Activated B cell treated with CpG ODN at 0.5 μM for 24 hours (primary cell): ENCODE data around the gene IMPACT. TPM values are rescaled to one million over a fixed set of nuclear protein-coding genes. Genes with fewer than 3 reads are reported as not detected.

Experiments
- ATAC-seq: fragments of 200-7000 bp; cut with Tn5 transposase; one replicate; pipeline ENCODE4 v1.10.0; 2021; ENCODE audit warnings: low read depth, mild to moderate bottlenecking, moderate library complexity
- CTCF ChIA-PET: fragments of 350-600 bp; sonication (Branson Sonifier 250); formaldehyde crosslinking; loops from one replicate; lab custom pipeline; 2021; ENCODE audit warnings: antibody characterized with exemption; lab: Charles Lee
- POLR2A ChIA-PET: fragments of 350-600 bp; sonication (Branson Sonifier 250); formaldehyde crosslinking; loops from one replicate; lab custom pipeline; 2021; ENCODE audit warnings: antibody characterized with exemption; lab: Charles Lee
- DNase-seq: peaks from one replicate; pipeline ENCODE4 v3.0.0; 2022
- H3K27ac Mint-ChIP-seq: one replicate; pipeline ENCODE4 v1.8.0; 2020; ENCODE audit warnings: mixed read lengths
- H3K27me3 Mint-ChIP-seq: one replicate; pipeline ENCODE4 v1.8.0; 2021; ENCODE audit warnings: mixed read lengths
- H3K36me3 Mint-ChIP-seq: one replicate; pipeline ENCODE4 v1.8.0; 2021; ENCODE audit warnings: low read depth, mixed read lengths
- H3K4me1 Mint-ChIP-seq: one replicate; pipeline ENCODE4 v1.8.0; 2021; ENCODE audit warnings: mixed read lengths
- H3K4me3 Mint-ChIP-seq: one replicate; pipeline ENCODE4 v1.8.0; 2020; ENCODE audit warnings: mild to moderate bottlenecking, mixed read lengths
- H3K9me3 Mint-ChIP-seq: one replicate; pipeline ENCODE4 v1.8.0; 2020; ENCODE audit warnings: mixed read lengths
- CTCF ChIP-seq: fragments of 200-600 bp; IDR thresholded peaks from one replicate; pipeline ENCODE4 v1.8.0; 2022; ENCODE audit warnings: antibody characterized with exemption, mild to moderate bottlenecking
- intact Hi-C: fragments of 100-400 bp; cut with micrococcal nuclease; formaldehyde crosslinking; loops from one replicate; pipeline ENCODE4 v1.15.1; 2024
- total RNA-seq: library from RNA; stranded (reverse); gene quantifications from 2 replicates; pipeline ENCODE4 v1.2.3, GENCODE V29; 2022

IMPACT gene
- total RNA-seq, 1 donor from 2014 or later, result 17.4 TPM

GRCh38 chr18:24461996-24462395, 35.5 kb downstream of the IMPACT start:
- Mint-ChIP-seq H3K4me1 (no peaks in the 10 kb centered on the region), H3K9me3 (no peaks in the 10 kb centered on the region), H3K27ac (no peak overlapping the region), H3K4me3 (no peak overlapping the region), H3K36me3 (no peaks in the 10 kb centered on the region), H3K27me3 (peaks cover 5% of the 10 kb centered on the region)
- POLR2A ChIA-PET, result no interaction called here
- TF ChIP-seq CTCF, result no peak
- ATAC-seq, result no peak
- intact Hi-C loops, result no loop called here
- no peak for DNase-seq
- CTCF ChIA-PET, result no interaction called here

- no peaks in the 10 kb centered on the region for H3K36me3 Mint-ChIP-seq
- no peak for TF ChIP-seq CTCF
- no peak for ATAC-seq
- H3K27me3 Mint-ChIP-seq, result peaks cover 7% of the 10 kb centered on the region
- no peaks in the 10 kb centered on the region for H3K4me1 Mint-ChIP-seq
- DNase-seq, result no peak
- ChIA-PET CTCF (no interaction called here), POLR2A (no interaction called here)
- intact Hi-C loops, result no loop called here
- no peak overlapping the region for H3K4me3 Mint-ChIP-seq
- no peak overlapping the region for H3K27ac Mint-ChIP-seq
- H3K9me3 Mint-ChIP-seq, result no peaks in the 10 kb centered on the region
Observed at GRCh38 chr18:24462838-24463775, 36.6 kb downstream of the IMPACT start.

- no peak for ATAC-seq
Observed at GRCh38 chr18:24465486-24465885, 39.0 kb downstream of the IMPACT start.

GRCh38 chr18:24466771-24467170, 40.3 kb downstream of the IMPACT start:
- H3K36me3 Mint-ChIP-seq, result no peaks in the 10 kb centered on the region
- H3K4me1 Mint-ChIP-seq, result no peaks in the 10 kb centered on the region
- DNase-seq, result no peak
- ChIA-PET POLR2A (no interaction called here), CTCF (no interaction called here)
- no peak for TF ChIP-seq CTCF
- no peak overlapping the region for H3K4me3 Mint-ChIP-seq
- H3K27me3 Mint-ChIP-seq, result peaks cover 7% of the 10 kb centered on the region
- no peak overlapping the region for H3K27ac Mint-ChIP-seq
- no peaks in the 10 kb centered on the region for H3K9me3 Mint-ChIP-seq
- ATAC-seq, result no peak
- intact Hi-C loops, result no loop called here

More at GRCh38 chr18:24465486-24465885, 39.0 kb downstream of the IMPACT start:
- Mint-ChIP-seq H3K4me3 (no peak overlapping the region), H3K9me3 (no peaks in the 10 kb centered on the region), H3K27me3 (peaks cover 7% of the 10 kb centered on the region), H3K4me1 (no peaks in the 10 kb centered on the region), H3K27ac (no peak overlapping the region), H3K36me3 (no peaks in the 10 kb centered on the region)
- ChIA-PET POLR2A (no interaction called here), CTCF (no interaction called here)
- no peak for TF ChIP-seq CTCF
- intact Hi-C loops, result no loop called here
- DNase-seq, result no peak

- no peak for TF ChIP-seq CTCF
- POLR2A ChIA-PET, result no interaction called here
- Mint-ChIP-seq H3K4me3 (no peak overlapping the region), H3K36me3 (no peaks in the 10 kb centered on the region), H3K27me3 (peaks cover 6% of the 10 kb centered on the region), H3K4me1 (no peaks in the 10 kb centered on the region), H3K9me3 (no peaks in the 10 kb centered on the region), H3K27ac (no peak overlapping the region)
- ATAC-seq (no peak), DNase-seq (no peak)
- CTCF ChIA-PET, result no interaction called here
- intact Hi-C loops, result no loop called here
Observed at GRCh38 chr18:24470022-24470618, 43.6 kb downstream of the IMPACT start.
